Keratinocyte (primary cell): ENCODE measurements around the gene PTPN2.

Experiments
- CTCF ChIP-seq, 3 experiments: IDR thresholded peaks in 1 of 3; conservative IDR thresholded peaks in 1 of 3; optimal IDR thresholded peaks in 1 of 3; 2 replicates in 2 of 3; 3 replicates in 1 of 3; pipeline versions ENCODE3 to v1.5.1; 2011; ENCODE audit warnings: low read length in 3 of 3, mild to moderate bottlenecking in 3 of 3, moderate library complexity in 2 of 3, control low read depth in 1 of 3, inconsistent platforms in 1 of 3; ENCODE audit not compliant: insufficient read depth in 2 of 3; ENCODE audit errors: extremely low read depth in 1 of 3
- EZH2 ChIP-seq: IDR thresholded peaks from one replicate; pipeline ENCODE4 v1.6.1; 2012; ENCODE audit warnings: inconsistent platforms, mild to moderate bottlenecking, low read length, moderate library complexity

GRCh38 chr18:12766986-12767433 lies 117.0 kb downstream of the PTPN2 start:
- TF ChIP-seq CTCF (optimal IDR thresholded peaks at IDR 0.05 in 1 of 3, IDR thresholded peaks at IDR 0.05 in 1 of 3, conservative IDR thresholded peaks at IDR 0.05 in 1 of 3; ENCODE audit: extremely low read depth in 1 of 3, insufficient read depth in 2 of 3, low read length in 3 of 3), result no peak
- no peak for TF ChIP-seq EZH2
